Hematopoietic multipotent progenitor cell treated with erythropoietin and hydrocortisone succinate and interleukin-3 and kit ligand, for 4 days (in vitro differentiated cells): ENCODE measurements around the gene AGFG1.

Experiments
- DNase-seq: peaks from one replicate; pipeline ENCODE4 v3.0.0-alpha.2; 2015

AGFG1 gene

DNA sequence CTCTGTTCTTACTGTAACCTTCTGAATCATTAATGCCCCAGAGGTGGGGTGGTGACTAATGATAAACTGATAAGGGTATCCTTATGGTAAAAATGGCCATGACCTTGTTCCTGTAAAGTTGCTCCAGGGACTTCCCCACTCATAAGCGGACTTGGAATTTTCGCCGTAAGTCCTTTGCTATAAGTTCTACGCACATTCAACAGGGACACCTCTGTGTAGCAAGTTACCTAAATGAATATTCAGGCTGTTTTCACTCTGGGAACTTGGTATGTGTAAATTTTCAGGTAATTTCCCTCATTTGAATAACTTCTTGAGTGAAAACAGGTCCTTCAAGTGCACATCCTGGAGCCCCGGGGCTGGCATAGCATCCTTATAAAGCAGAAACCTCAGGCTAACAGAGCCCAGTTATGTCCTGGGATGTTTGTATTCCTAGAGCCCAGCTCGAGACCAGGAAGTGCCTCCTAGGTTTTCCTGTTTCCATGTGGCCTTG is 9.4 kb upstream of the AGFG1 start:
- no peak for DNase-seq

DNA sequence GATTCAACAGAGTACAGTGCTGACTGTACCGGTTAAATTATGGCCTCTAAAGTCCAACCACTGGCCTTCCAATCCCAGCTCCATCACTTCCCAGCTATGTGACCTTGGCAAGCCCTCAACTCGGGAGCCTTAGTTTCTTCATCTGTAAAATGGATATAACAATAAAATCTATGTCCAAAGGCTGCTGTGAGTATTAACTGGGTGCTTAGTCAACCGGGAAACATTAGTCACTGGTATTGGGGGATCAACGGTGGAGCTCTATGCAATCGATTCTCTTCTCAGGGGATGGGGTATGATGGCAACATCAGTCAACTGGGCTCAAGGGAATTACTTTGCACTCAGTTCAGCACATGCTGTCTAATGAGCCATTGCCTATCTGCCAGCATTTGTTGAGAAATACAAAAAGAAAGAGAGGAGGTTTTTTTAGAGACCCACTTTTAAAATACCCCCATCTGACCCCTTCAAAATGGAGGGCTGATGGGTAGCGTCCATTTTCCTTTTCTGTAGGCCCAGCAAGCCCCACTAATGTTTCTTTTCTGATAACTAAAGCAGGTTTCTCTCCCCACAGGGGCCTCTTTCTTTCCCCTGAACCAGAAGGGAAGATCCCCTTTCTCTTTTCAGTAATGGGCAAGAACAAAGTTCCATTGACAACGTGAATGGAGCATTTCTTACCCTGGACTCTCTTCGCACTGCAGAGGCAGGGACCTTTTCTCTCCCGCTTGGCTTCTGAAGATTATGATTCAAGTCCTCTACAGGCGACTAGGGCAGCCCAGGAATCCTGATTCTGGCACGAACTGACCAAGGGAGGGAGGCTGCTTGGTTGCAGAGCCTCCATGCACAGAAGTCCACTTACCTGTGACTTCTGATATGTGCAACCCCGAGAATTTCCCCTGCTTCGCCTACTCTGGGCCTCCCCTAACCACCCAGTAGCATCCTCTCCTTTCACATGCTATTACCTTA is 8.7 kb upstream of the AGFG1 start:
- no peak for DNase-seq

DNA sequence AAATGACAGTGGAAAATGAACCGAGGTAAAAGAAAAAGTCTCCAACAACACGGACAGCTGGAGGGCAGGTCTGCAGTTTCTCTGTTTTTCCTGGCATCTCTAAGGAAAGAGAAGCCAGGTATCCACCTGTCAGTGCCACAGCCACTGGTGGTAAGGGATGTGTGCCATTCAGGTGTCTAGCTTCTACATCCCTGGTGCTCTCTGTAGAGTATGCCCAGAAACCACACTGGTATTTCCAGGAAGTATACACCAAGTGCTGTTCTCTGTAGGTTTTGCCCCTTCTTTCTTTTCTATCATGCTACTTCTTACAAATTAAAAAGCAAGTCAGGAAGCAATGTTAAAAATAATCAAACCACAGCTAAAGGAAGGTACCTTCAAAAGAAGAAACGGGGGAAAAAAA is 7.6 kb upstream of the AGFG1 start:
- no peak for DNase-seq

DNA sequence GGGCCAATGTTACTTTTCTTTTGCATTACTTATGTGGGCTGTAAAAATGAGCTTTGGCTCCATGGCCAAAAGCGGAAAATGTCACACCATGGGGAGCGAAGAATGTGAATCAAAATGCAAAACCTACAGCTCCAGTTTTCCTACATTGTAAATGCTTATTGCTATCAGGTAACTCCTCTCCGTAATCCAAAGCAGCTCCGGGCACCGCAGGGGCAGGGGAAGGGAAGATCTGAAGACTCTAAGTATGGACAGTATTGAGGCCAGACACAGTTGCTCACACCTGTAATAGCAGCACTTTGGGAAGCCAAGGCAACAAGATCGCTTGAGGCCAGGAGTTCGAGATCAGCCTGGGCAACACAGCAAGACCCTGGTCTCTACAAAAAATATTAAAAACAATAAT is 7.1 kb upstream of the AGFG1 start:
- DNase-seq, result no peak

DNA sequence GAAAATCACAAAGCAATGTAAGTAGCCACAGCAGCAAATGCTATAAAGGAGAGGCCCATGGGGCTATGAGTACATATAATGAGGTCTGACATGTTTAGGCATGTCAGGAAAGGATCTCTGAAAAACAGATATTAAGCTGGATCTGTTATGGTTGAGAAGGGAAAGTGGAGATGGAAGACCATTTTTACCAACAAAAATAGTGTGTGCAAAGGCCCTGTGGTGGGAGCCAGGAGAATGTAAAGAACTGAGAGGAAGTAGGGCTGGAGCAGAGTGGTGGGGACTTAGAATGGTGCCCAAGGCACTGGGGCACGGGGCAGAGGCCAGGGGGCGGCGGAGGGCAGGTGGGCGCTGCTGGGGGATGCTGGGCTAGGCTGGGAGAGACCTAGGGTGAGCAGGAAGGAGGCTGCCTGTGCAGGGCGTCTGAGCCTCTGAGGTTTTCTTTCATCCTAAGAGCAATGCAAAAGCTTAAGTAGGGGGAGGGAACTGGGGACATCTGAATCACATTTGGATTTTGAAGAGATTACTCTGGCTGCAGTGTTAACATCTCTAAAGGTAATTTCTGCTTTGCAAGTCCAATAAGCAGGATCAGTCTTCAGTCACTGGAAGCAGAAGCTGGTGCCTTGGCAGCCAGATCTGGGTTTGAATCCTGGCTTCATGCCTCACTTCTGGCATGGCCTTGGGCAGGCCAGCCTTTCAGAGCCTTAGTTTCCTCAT is 4.9 kb upstream of the AGFG1 start:
- no peak for DNase-seq

DNA sequence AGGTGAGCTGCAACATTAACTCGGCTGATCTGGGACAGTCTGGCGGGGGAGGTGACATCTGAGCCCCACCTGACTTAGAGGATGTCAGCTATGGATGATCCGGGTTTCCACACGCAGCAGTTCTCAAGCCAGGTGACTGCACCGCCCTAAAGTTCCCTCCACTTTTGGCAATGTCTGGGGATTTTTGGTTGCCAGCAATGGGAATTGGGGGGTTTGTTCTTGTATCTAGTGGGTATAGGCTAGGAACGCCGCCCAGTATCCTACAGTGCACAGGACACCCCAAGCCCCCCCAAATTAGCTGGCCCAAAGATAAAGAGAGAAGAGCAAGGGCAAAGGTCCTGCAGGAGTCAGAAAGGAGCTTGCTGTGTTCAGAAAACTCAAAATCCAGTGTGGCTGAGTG is 544 bp upstream of the AGFG1 start:
- no peak for DNase-seq

DNA sequence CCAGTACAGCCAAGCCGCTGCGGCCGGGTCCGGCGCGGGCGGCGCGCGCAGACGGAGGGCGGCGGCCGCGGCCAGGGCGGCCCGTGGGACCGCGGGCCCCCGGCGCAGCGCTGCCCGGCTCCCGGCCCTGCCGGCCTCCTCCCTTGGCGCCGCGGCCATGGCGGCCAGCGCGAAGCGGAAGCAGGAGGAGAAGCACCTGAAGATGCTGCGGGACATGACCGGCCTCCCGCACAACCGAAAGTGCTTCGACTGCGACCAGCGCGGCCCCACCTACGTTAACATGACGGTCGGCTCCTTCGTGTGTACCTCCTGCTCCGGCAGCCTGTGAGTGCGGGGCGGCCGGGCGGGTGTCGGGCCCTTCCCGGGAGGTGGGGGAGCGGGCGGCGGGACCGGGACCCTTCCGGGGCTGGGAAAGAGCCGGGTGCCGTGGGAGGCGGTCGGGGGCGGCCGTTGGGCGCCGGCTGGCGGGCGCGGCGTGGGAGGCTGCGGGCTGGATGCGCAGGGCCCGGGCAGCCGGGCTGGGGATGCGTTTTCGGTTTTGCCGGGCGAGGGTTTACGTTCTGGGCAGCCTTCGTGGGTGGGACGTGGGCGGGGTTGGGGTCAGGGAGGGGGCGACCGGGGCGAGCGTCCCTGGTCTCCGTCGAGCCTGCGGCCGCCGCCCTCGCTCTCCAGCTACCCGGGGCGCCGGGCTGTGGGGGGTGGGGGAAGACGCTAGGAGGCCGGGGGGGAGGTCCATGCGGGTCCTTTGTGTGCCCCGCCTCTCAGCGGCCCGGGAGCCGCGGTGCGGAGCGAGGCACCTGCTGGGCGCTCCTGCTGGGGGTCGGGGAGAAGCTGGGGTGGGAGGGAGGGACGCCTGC is 537 bp downstream of the AGFG1 start:
- DNase-seq, result peak; percentile 61

DNA sequence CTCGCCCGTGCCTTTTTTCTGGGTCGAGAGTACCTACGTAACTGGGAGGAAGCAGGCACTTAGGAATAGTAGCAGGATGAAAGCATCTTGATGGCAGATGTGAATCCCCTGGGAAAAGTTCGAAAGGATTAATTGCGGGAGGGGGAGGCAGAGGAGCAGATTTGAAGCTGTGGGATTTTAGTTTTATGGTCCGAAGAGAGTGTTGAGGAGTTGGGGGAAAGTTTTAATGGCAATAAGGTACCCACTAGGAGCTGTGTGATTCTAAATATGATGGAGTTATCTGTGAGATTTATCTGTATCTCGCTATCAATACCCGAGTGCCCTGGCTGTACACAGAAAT is 1.1 kb downstream of the AGFG1 start:
- DNase-seq, result no peak

DNA sequence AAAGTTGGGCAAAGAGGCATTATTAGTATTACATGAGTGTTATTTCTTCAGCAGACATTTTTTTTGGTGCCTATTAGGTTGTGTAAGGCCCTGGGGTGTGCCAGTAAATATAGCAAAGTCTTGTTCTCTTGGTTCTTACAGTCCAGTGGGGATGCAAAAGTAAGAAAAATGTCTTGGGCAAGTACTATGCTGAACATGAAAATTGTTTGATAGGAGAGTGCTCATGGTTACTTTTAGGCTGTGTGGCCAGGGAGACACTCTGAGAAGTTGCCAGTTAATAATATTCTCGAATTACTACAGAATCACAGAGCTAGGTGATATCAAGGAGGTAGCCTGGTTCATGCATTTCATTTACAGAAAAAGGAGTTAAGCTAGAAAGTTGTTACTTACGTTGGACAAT is 1.9 kb downstream of the AGFG1 start:
- DNase-seq, result no peak

DNA sequence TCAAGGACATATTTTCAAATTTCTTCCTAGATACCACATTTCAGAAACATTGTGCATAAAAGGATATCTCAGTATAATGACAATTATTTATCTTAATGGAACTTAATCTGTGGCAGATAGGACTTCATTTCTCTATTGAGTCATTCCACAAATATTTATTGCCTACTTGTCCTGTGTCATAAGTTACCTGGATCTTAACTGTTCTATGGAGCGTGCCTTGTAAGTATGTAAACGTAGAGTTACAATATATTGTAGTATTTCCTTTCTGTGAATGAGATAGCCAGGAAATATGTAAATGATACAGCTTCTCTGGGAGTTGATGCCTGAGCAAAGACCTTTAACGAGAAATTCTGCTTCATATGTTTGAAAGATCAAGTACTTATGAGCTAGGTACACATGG is 2.5 kb downstream of the AGFG1 start:
- no peak for DNase-seq

DNA sequence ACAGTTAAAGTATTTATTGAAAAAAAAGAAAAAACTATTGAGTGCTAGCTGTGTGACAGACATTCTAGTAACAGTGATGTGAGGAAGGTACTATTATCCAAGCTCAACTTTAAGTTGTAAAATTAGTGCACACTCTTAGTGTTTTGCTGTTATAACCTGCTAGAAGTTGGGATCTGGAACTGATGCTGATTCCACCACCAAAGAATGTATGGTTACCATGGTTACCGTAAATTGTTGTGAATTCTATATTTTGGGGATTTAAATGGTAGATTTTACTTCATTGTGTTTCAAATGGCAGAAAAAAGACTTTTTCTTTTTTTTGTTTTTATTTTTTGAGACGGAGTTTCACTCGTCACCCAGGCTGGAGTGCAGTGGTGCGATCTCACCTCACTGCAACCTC is 5.3 kb downstream of the AGFG1 start:
- no peak for DNase-seq

DNA sequence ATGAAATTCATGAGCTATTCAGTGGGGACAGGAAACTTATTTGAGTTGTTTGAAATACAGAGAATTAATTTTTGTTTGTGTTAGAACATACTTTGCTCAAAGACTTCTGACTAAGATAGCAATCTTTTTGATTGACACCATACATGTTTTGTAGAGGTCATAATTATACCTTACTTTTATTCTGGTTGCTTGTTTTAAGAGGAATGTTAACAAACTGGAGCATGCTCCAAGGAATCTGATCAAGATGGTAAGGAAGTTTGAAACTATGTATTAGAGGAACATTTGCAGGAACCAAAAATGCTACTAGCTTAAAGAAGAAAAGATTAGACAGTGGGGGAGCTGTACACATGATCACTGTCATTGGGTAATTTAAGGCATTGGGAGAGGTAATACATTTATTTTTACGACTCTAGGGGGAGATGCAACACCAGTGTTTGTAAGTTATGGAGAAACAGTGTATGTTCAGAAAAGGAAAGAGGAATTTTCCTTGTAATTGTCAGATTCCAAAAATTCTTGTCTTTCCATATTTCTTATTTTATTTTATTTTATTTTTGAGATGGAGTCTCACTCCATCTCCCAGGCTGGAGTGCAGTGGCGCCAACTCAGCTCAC is 8.0 kb downstream of the AGFG1 start:
- peak; percentile 76 for DNase-seq

DNA sequence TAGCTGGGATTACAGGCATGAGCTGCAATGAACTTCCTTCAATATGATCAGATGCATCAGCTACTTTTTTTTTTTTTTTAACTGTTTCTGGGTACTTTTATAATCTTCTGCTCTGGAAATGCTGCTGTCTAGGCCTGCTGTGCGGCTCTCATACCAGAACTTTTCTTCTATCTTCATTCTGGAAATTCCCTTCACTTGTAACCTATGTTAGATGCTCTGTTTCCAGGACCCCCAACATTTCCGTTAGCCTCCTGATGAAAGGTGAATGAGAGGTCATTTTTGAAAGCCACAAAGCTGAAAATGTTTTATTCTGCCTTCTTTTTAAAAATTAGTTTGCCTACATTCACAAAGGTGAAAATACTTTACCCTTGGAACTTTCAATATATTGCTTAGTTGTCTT is 8.6 kb downstream of the AGFG1 start:
- no peak for DNase-seq

DNA sequence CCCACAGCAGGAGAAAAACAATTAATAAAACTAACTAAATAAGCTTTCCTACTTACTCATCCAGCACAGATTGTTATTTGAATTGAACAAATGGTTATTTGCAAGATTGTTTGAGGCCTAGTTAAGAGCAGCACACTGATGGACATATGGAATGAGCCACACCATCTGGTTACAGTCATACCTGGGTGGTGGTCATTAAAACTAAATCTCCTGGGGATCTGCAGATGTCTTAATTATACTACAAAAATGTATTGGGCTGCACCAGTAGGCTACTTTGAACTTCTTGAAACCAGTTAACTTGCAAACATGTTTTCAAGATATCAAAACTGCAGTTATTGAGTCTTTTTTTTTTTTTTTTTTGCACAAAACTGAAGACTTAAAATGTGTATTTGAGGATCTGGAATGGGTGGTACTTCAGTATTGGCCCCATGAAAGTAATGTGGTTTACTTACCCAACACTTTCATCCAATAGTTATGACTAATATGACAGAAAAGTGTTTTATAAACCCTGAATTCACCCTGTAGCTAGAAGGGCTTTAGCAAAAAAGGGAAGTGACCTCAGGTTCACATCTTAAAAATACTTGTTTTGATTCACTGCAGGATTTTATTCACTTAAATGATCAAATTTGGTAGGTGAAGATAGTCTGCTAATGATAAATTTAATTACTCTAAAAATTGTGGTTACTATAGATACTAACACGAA is 10.8 kb downstream of the AGFG1 start:
- peak; percentile 67 for DNase-seq

DNA sequence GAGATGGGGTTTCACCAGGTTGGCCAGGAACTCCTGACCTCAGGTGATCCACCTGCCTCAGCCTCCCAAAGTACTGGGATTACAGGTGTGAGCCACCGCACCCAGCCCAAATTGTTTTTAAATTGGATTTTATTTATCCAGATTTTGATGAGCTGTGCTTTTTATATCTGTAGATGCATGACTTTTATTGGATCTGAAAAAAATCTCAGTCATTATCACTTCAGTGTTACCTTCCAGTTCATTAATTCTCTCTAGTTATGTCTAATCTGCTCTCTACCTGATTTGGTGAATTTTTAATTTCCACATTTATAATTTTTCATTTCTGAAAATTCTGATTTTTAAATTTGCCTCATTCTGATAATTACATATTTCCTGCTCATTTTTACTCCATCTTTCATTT is 13.5 kb downstream of the AGFG1 start:
- no peak for DNase-seq

DNA sequence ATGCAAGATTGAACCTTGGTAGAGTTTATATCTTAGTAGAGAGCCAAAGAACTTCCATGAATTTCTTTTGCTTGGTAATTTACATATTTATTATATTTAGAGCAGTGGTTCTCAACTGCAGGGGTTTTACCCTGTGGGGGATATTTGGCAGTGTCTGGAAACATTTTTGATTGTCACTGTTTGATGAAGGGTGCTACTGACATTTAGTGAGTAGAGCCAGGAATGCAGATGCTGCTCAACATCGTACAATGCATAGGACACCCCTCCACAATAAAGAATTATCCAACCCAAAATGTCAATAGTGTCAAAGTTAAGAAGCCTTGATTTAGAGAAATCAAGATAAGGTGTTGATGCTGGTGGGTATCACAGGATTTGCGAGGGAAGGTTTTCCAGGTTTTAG is 14.7 kb downstream of the AGFG1 start:
- DNase-seq, result no peak

DNA sequence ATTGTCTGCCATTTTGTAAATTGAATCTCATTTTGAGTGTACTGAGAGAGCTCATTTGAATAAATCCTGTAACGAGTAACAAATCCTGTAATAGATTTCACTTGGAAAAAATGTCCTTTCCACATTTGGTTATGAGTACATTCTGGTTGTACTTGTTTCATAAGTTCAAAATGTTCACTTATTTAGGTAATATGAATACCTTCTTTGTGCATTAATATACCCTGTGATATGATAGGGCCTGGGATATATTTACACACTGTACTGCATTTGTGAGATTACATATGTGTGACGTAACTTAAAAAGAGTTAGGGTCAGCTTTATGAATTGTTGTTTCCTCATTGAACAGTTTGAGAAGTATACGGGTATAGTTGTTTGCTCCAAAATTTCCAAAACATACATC is 16.1 kb downstream of the AGFG1 start:
- no peak for DNase-seq

DNA sequence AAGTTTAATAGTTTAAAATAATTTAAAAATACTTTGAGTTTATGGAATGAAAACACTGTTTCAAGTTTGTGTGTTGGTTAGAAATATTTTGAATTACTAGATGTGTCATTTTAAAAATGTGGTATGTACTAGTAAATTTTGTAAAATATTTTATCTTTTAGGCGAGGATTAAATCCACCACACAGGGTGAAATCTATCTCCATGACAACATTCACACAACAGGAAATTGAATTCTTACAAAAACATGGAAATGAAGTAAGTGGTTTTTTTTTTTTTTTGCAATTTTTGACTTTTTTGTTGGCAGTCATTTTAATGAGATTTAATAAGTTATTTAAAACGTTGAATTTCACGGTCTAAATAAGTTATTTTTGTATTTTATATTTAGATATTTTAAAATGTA is 19.4 kb downstream of the AGFG1 start:
- DNase-seq, result no peak

DNA sequence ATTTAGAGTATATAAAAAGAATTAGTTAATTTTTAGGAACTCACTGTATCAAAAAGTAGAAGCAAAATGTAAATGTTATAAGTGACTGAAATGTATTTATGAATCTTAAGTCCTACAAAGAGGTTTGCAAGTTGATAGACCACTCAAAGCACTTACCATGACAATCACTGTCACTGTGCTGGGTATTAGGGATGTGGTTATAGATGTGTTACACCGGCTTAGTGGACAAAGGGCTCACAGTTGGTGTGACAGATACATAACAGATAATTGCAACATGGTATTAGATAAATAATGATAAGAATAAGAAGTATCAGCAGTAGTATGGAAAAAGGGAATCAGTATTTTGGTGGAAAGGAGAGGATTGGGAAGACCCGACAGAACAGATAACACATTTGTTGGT is 21.6 kb downstream of the AGFG1 start:
- DNase-seq, result no peak

DNA sequence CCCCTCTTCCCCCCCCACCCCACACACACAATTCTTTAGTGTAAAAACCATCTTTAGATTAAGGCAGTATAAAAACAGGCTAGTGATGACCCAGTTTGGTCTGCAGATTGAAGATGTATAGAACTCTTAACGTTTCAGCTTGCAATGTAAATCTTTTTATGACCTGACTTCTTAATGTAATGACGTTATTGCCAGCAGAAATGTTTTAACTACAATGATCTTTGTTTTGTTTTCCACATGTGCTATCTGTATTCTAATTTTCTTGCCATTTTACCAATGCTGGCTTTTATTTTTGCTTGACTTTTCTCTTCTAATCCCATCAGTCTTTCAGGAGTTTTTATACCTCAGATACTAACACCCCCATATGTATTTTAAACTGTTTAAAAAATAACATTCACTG is 25.2 kb downstream of the AGFG1 start:
- no peak for DNase-seq

DNA sequence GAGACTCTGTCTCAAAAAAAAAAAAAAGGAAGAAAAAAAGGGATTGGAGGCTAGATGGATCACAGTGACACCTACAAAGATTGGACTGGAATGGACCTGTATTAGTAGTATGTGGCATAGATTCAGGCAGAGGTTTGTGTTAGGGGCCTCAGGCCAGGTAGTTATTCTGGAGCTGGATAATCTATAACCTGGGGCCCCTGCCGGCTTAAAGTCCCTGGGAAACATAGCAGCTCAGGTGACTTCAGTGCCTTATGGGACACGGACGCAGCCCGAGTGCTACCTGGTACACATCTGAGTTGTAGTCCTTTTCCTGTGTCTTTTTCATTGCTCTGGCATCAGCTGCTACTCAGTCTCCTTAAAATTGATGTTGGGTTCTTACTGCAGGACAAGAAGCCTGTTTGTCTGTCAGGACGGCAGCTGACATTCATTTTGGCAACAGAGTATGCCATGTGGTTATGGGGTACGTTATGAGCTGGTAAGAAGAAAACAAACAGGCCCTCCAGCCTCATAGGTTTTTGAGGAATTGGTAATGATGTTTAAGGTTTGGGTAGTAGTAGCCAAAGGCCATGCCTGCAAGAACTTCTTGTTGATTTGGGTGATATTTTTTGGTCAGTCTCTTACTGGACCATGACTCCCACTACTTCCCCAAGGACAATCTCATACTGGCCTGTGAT is 27.8 kb downstream of the AGFG1 start:
- no peak for DNase-seq

DNA sequence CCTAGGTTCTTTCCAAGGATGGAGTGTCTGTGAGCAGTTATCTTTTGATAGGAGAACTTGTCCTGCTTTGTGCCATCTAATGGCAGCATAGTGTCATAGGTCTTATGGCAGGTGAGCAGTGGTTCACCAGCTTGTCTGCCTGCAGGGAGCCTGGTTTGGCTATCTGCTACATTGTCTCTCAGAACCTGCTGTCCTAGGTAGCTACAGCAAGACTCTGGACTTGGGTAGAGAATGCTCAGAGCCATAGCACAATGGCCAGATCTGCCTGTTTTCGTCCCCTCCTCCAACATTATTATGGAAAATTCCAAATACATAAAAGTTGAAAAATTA is 28.3 kb downstream of the AGFG1 start:
- DNase-seq, result no peak
